Neural progenitor cell (in vitro differentiated cells): ENCODE measurements around the gene UBFD1. TPM values are rescaled to one million over a fixed set of nuclear protein-coding genes. Genes with fewer than 3 reads are reported as not detected.

Experiments
- DNase-seq: peaks from one replicate; pipeline ENCODE4 v3.0.0-alpha.2; 2016; ENCODE audit warnings: low spot score
- H2AFZ ChIP-seq: fragments of 200-600 bp; sonication (generic); replicated peaks from 2 replicates; pipeline ENCODE4 v1.6.1; 2016; ENCODE audit warnings: antibody characterized with exemption
- H3F3A ChIP-seq: fragments of 200-600 bp; sonication (generic); 2 replicates; pipeline ENCODE4 v1.6.1; 2016; ENCODE audit warnings: antibody characterized with exemption, low read depth
- H3K27ac ChIP-seq: fragments of 200-600 bp; sonication (generic); 2 replicates; pipeline ENCODE4 v1.5.1; 2016; ENCODE audit warnings: mild to moderate bottlenecking
- H3K27me3 ChIP-seq: fragments of 200-600 bp; sonication (generic); 2 replicates; pipeline ENCODE4 v1.6.1; 2016; ENCODE audit warnings: mild to moderate bottlenecking, moderate library complexity
- H3K36me3 ChIP-seq: fragments of 200-600 bp; sonication (generic); 2 replicates; pipeline ENCODE4 v1.5.1; 2016
- H3K4me1 ChIP-seq: fragments of 200-600 bp; sonication (generic); 2 replicates; pipeline ENCODE4 v1.6.1; 2016; ENCODE audit warnings: mixed run types
- H3K4me2 ChIP-seq: fragments of 200-600 bp; sonication (generic); 2 replicates; pipeline ENCODE4 v1.6.1; 2016
- H3K4me3 ChIP-seq: fragments of 200-600 bp; sonication (generic); 2 replicates; pipeline ENCODE4 v1.5.1; 2016
- H3K79me2 ChIP-seq: fragments of 200-600 bp; sonication (generic); 2 replicates; pipeline ENCODE4 v1.6.1; 2016; ENCODE audit warnings: low read depth
- H3K9ac ChIP-seq: fragments of 200-600 bp; sonication (generic); 2 replicates; pipeline ENCODE4 v1.6.1; 2016
- H3K9me3 ChIP-seq: fragments of 200-600 bp; sonication (generic); 2 replicates; pipeline ENCODE4 v1.5.1; 2016; ENCODE audit warnings: low read depth
- H4K20me1 ChIP-seq: fragments of 200-600 bp; sonication (generic); 2 replicates; pipeline ENCODE4 v1.6.1; 2016; ENCODE audit warnings: low read depth
- H3K27ac Mint-ChIP-seq: 3 replicates; pipeline ENCODE4 v1.8.0; 2021; ENCODE audit warnings: mixed read lengths
- H3K27me3 Mint-ChIP-seq: 2 replicates; pipeline ENCODE4 v1.8.0; 2022; ENCODE audit warnings: low read depth, mild to moderate bottlenecking, inconsistent platforms, moderate library complexity, mixed read lengths; ENCODE audit not compliant: insufficient read depth
- H3K36me3 Mint-ChIP-seq: 3 replicates; pipeline ENCODE4 v1.8.0; 2021; ENCODE audit warnings: mixed read lengths
- H3K4me1 Mint-ChIP-seq: 3 replicates; pipeline ENCODE4 v1.8.0; 2021; ENCODE audit warnings: mixed read lengths
- H3K4me3 Mint-ChIP-seq: 3 replicates; pipeline ENCODE4 v1.8.0; 2021; ENCODE audit warnings: mild to moderate bottlenecking, moderate library complexity, mixed read lengths
- H3K9me3 Mint-ChIP-seq: 3 replicates; pipeline ENCODE4 v1.8.0; 2020; ENCODE audit warnings: mixed read lengths
- EZH2 ChIP-seq: fragments of 200-600 bp; sonication (generic); IDR thresholded peaks from 2 replicates; pipeline ENCODE4 v1.6.1; 2017; ENCODE audit warnings: antibody characterized with exemption, mild to moderate bottlenecking, moderate library complexity
- EZH2phosphoT487 ChIP-seq: fragments of 200-600 bp; sonication (generic); IDR thresholded peaks from 2 replicates; pipeline ENCODE4 v1.6.1; 2017; ENCODE audit warnings: antibody characterized with exemption
- total RNA-seq: library from RNA; depleted of rRNA; stranded (reverse); fragments of >200 nt; gene quantifications from 2 replicates; pipeline ENCODE4 v1.2.3, GENCODE V29; 2015; ENCODE audit warnings: low replicate concordance
- TF ChIP-seq, protein P1 (sequence below): fragments of 200-600 bp; sonication (generic); IDR thresholded peaks from 2 replicates; pipeline ENCODE4 v1.5.1; 2017; ENCODE audit warnings: antibody characterized with exemption, mild to moderate bottlenecking

Gene UBFD1, protein sequence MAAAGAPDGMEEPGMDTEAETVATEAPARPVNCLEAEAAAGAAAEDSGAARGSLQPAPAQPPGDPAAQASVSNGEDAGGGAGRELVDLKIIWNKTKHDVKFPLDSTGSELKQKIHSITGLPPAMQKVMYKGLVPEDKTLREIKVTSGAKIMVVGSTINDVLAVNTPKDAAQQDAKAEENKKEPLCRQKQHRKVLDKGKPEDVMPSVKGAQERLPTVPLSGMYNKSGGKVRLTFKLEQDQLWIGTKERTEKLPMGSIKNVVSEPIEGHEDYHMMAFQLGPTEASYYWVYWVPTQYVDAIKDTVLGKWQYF
- total RNA-seq = 64.9 and 138 TPM in 2 replicates

DNA sequence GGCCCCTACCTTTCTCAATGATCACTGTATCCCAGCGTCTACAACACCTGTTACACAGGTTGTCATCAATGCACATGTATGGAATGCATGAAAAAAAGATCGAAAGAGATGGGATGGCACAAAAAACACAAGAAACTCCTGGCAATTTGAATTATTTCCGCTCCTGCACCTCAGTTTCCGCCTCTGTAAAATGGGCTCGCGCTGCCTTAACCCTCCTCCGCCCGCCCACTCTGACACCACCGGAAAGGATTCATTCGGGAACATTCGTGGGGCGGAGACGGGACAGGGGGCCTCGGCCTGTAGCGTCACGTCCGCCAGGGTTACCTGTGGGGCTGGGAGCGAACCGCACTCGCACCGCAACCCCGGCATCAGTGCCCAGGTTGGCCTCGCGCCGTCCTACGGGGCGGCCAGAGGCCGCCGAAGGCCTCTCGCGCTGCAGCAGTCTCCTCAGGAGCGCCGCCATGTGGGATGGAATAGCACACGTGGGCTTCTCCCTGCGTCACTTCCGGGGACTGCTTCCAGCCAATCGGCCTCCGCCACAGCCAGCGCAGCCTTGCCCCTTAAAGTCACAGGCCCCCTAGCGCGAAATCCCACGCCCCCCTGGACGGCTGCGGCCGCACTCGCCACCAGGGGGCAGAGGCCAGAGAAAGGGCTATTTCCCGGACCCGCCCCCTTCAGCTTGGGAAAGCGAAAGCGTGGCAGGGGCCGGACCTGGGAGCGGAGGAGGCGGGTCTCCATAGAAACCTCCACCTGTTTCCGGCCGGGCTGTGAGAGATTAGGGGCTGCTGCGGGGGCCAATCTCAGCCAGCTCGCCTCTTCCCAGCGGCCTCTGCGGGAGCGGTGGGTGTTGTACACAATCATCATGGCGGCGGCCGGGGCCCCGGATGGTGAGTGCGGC, at the start of gene UBFD1, which contains the start of gene EARS2:
Gene UBFD1 (plus strand): TSS at position 847 of the 898 bp plus-strand sequence. CDS start 16 bp downstream, at position 863.
Gene EARS2 (minus strand): TSS at position 470 of the 898 bp plus-strand sequence. CDS start 7 bp downstream, at position 463.
- TF ChIP-seq, protein P1, sequence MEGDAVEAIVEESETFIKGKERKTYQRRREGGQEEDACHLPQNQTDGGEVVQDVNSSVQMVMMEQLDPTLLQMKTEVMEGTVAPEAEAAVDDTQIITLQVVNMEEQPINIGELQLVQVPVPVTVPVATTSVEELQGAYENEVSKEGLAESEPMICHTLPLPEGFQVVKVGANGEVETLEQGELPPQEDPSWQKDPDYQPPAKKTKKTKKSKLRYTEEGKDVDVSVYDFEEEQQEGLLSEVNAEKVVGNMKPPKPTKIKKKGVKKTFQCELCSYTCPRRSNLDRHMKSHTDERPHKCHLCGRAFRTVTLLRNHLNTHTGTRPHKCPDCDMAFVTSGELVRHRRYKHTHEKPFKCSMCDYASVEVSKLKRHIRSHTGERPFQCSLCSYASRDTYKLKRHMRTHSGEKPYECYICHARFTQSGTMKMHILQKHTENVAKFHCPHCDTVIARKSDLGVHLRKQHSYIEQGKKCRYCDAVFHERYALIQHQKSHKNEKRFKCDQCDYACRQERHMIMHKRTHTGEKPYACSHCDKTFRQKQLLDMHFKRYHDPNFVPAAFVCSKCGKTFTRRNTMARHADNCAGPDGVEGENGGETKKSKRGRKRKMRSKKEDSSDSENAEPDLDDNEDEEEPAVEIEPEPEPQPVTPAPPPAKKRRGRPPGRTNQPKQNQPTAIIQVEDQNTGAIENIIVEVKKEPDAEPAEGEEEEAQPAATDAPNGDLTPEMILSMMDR = peak; percentile 74
- no peak for TF ChIP-seq EZH2phosphoT487
- peak; percentile 23 for TF ChIP-seq EZH2

DNA sequence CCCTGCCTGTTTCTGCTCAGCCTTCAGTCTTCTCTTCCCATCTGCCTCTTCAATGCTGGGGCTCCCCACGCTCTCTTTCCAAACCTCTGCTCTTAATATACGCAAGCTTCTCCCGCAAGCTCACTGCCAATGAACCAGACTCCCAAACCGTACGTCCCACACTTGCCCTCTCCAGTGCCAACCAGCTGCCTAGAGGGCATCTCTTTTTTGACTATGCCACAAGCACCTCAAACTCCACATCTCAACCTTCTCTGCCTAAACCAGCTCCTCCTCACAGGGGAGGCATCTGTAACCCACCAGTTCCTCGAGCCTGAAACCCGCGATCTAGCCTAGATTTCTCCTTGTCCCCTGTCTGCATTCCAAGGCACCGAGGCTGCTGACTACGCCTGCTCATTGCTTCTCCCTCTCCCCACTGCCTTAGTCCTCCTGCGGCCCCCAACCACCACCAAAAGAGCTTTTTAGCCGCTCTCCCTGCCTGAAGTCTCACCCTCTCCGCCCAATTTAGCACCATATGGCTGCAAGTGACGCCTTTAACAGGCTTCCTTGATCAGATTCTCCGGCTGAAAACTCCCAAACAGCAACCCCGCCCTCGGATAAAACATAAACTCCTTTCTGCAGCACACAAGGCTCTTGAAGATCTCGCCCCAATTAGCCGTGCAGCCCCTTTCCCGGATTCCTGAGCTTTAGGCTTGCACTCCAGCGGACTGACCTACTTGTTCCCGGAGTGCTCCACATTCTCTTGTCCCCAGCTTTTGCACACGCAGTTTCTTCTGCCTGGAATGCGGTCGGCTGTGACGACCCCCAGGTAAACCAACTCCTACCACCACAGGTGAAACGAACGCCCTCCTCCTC, 48.7 kb upstream of the UBFD1 start:
- peaks cover 14% of the 10 kb centered on the region for H3K36me3 Mint-ChIP-seq
- H3K27ac Mint-ChIP-seq = peak overlapping the region; percentile 10
- H3F3A ChIP-seq = peaks cover 40% of the 10 kb centered on the region
- peaks cover 65% of the 10 kb centered on the region for H3K79me2 ChIP-seq
- H3K9me3 ChIP-seq = no peaks in the 10 kb centered on the region
- H3K9ac ChIP-seq = peak overlapping the region; percentile 64
- H3K27ac ChIP-seq = no peak overlapping the region
- no peaks in the 10 kb centered on the region for H3K27me3 ChIP-seq
- peaks cover 48% of the 10 kb centered on the region for H3K4me1 Mint-ChIP-seq
- TF ChIP-seq, protein P1 = no peak
- TF ChIP-seq EZH2 (no peak), EZH2phosphoT487 (no peak)
- no peaks in the 10 kb centered on the region for H3K9me3 Mint-ChIP-seq
- no peak overlapping the region for H2AFZ ChIP-seq
- peak overlapping the region; percentile 95 for H3K4me3 Mint-ChIP-seq
- no peaks in the 10 kb centered on the region for H3K36me3 ChIP-seq
- peaks cover 45% of the 10 kb centered on the region for H3K4me1 ChIP-seq
- DNase-seq = peak; percentile 73
- peak overlapping the region; percentile 93 for H3K4me2 ChIP-seq
- no peaks in the 10 kb centered on the region for H3K27me3 Mint-ChIP-seq
- peaks cover 59% of the 10 kb centered on the region for H4K20me1 ChIP-seq
- H3K4me3 ChIP-seq = peak overlapping the region; percentile 91

More for the DNA sequence above, at the start of gene UBFD1, which contains the start of gene EARS2:
- H3K4me1 ChIP-seq = peaks cover 3% of the 10 kb centered on the region
- H3K9me3 Mint-ChIP-seq = no peaks in the 10 kb centered on the region
- H3K9ac ChIP-seq = peak within 1 kb of the TSS; percentile 94
- H3K36me3 ChIP-seq = no peaks in the 10 kb centered on the region
- peak within 1 kb of the TSS; percentile 97 for H3K4me2 ChIP-seq
- H3K4me3 Mint-ChIP-seq = peak within 1 kb of the TSS; percentile 93
- no peaks in the 10 kb centered on the region for H3K9me3 ChIP-seq
- H3K27me3 Mint-ChIP-seq = peaks cover 2% of the 10 kb centered on the region
- peak; percentile 98 for DNase-seq
- H3K27ac ChIP-seq = peak within 1 kb of the TSS; percentile 70
- H3K27ac Mint-ChIP-seq = peak within 1 kb of the TSS; percentile 93
- peaks cover 7% of the 10 kb centered on the region for H3K36me3 Mint-ChIP-seq
- peaks cover 64% of the 10 kb centered on the region for H3K79me2 ChIP-seq
- peak within 1 kb of the TSS; percentile 87 for H3K4me3 ChIP-seq
- peaks cover 7% of the 10 kb centered on the region for H3F3A ChIP-seq
- H3K4me1 Mint-ChIP-seq = peaks cover 11% of the 10 kb centered on the region
- peak within 1 kb of the TSS; percentile 83 for H2AFZ ChIP-seq
- H3K27me3 ChIP-seq = no peaks in the 10 kb centered on the region
- no peaks in the 10 kb centered on the region for H4K20me1 ChIP-seq

DNA sequence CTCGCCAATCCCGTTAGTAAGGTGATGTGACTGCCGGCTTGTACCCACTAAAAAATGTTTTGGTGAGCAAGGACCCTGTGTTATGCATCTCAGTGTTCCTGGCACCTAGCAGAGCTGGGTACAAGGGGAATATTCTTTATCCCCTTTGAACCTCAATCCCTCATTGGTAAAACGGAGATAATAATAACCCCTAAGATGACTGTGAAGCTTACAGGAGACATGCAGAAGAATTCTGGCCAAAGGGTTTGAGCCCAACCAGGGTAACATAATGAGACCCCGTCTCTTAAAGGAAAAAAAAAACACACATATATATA, 48.1 kb upstream of the UBFD1 start:
- Mint-ChIP-seq H3K36me3 (peaks cover 14% of the 10 kb centered on the region), H3K4me3 (peak overlapping the region; percentile 95), H3K27me3 (no peaks in the 10 kb centered on the region), H3K27ac (peak overlapping the region; percentile 10), H3K4me1 (peaks cover 42% of the 10 kb centered on the region), H3K9me3 (no peaks in the 10 kb centered on the region)
- no peaks in the 10 kb centered on the region for H3K27me3 ChIP-seq
- no peak for DNase-seq
- H3K27ac ChIP-seq = peak overlapping the region; percentile 79
- H3K9me3 ChIP-seq = no peaks in the 10 kb centered on the region
- H2AFZ ChIP-seq = no peak overlapping the region
- H3K4me3 ChIP-seq = peak overlapping the region; percentile 91
- TF ChIP-seq EZH2 (no peak), EZH2phosphoT487 (no peak)
- TF ChIP-seq, protein P1 = no peak
- H3F3A ChIP-seq = peaks cover 36% of the 10 kb centered on the region
- peak overlapping the region; percentile 64 for H3K9ac ChIP-seq
- H4K20me1 ChIP-seq = peaks cover 53% of the 10 kb centered on the region
- H3K4me1 ChIP-seq = peaks cover 40% of the 10 kb centered on the region
- no peaks in the 10 kb centered on the region for H3K36me3 ChIP-seq
- H3K79me2 ChIP-seq = peaks cover 59% of the 10 kb centered on the region
- peak overlapping the region; percentile 93 for H3K4me2 ChIP-seq
